Measurements from ENCODE around the gene FAM162B.

Gene FAM162B

DNA sequence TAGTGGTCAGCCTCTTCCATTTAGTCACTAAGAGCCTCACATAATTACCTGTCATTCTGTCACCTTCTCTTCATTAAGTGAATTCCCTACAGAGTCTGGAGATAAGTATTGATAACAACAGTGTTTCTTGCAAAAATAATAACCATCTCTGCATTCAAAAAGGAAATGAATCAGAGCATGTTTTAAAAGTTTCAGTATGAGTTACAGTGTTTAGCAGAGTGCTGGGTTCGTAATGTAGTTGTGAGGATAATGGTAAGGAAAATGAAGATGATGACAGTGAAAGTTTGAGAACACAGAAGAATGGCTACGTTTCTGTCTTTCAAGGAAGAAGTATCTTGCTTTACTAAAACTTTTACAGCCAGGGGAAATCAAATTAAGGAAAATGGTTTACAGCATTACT lies 32.1 kb upstream of the FAM162B start:
- H3K4ac ChIP-seq (ENCODE audit: low read depth, low read length): no peak overlapping the region
- no peak overlapping the region for H3K18ac ChIP-seq (ENCODE audit: low read length)
- H3K79me2 ChIP-seq (ENCODE audit: control insufficient read depth, insufficient read depth, low read length, poor library complexity): no peaks in the 10 kb centered on the region
- DNase-seq: no peak
- H3K4me2 ChIP-seq (ENCODE audit: low read length): no peak overlapping the region
- H3K36me3 ChIP-seq (ENCODE audit: control insufficient read depth in 1 of 2, insufficient read depth in 2 of 2, low read length in 2 of 2): no peaks in the 10 kb centered on the region
- H2BK5ac ChIP-seq (ENCODE audit: low read depth, low read length, poor library complexity): no peak overlapping the region
- H3K4me3 ChIP-seq (ENCODE audit: low read depth, low read length): no peak overlapping the region
- no peak overlapping the region for H4K91ac ChIP-seq (ENCODE audit: low read depth, low read length)
- no peaks in the 10 kb centered on the region for H3K79me1 ChIP-seq (ENCODE audit: low read length)
- no peak overlapping the region for H3K14ac ChIP-seq (ENCODE audit: low read length)
- H3K23ac ChIP-seq (ENCODE audit: low read length): no peak overlapping the region
- no peak overlapping the region for H2BK120ac ChIP-seq (ENCODE audit: insufficient read depth, low read length, poor library complexity)
- no peak overlapping the region for H2AK5ac ChIP-seq (ENCODE audit: low read length)
- no peak overlapping the region for H3K9ac ChIP-seq (ENCODE audit: low read length)
- no peak overlapping the region for H4K8ac ChIP-seq (ENCODE audit: low read depth, low read length)
- no peak overlapping the region for H2AFZ ChIP-seq (ENCODE audit: insufficient read depth, low read length, poor library complexity)
- 100% methylated on average over 1 of the region's 2 CpGs for WGBS (ENCODE audit: extremely low coverage, insufficient coverage, insufficient read length)
- no peaks in the 10 kb centered on the region for H3K4me1 ChIP-seq (ENCODE audit: control insufficient read depth in 1 of 2, insufficient read depth in 2 of 2, low read length in 2 of 2)
- H3K9me3 ChIP-seq (ENCODE audit: insufficient read depth, low read depth, low read length): no peaks in the 10 kb centered on the region
- no peak overlapping the region for H2BK12ac ChIP-seq (ENCODE audit: low read length)
- no peak overlapping the region for H4K12ac ChIP-seq (ENCODE audit: low read depth, low read length)
- no peaks in the 10 kb centered on the region for H3K27me3 ChIP-seq (ENCODE audit: insufficient read depth, low read length)
- H3K27ac ChIP-seq (ENCODE audit: low read depth, low read length): no peak overlapping the region

- Histone ChIP-seq H3K79me1 (ENCODE audit: low read length) (no peaks in the 10 kb centered on the region), H3K4ac (ENCODE audit: low read depth, low read length) (no peak overlapping the region), H2AK5ac (ENCODE audit: low read length) (no peak overlapping the region), H4K8ac (ENCODE audit: low read depth, low read length) (no peak overlapping the region), H4K91ac (ENCODE audit: low read depth, low read length) (no peak overlapping the region), H3K9me3 (ENCODE audit: insufficient read depth, low read depth, low read length) (no peaks in the 10 kb centered on the region), H3K36me3 (ENCODE audit: control insufficient read depth in 1 of 2, insufficient read depth in 2 of 2, low read length in 2 of 2) (no peaks in the 10 kb centered on the region), H2AFZ (ENCODE audit: insufficient read depth, low read length, poor library complexity) (no peak overlapping the region), H3K23ac (ENCODE audit: low read length) (no peak overlapping the region), H3K14ac (ENCODE audit: low read length) (no peak overlapping the region), H3K18ac (ENCODE audit: low read length) (no peak overlapping the region), H3K9ac (ENCODE audit: low read length) (no peak overlapping the region), H4K12ac (ENCODE audit: low read depth, low read length) (no peak overlapping the region), H3K4me2 (ENCODE audit: low read length) (no peak overlapping the region), H2BK5ac (ENCODE audit: low read depth, low read length, poor library complexity) (no peak overlapping the region), H2BK12ac (ENCODE audit: low read length) (no peak overlapping the region), H2BK120ac (ENCODE audit: insufficient read depth, low read length, poor library complexity) (no peak overlapping the region), H3K79me2 (ENCODE audit: control insufficient read depth, insufficient read depth, low read length, poor library complexity) (no peaks in the 10 kb centered on the region), H3K4me3 (ENCODE audit: low read depth, low read length) (no peak overlapping the region), H3K27me3 (ENCODE audit: insufficient read depth, low read length) (no peaks in the 10 kb centered on the region), H3K4me1 (ENCODE audit: control insufficient read depth in 1 of 2, insufficient read depth in 2 of 2, low read length in 2 of 2) (no peaks in the 10 kb centered on the region), H3K27ac (ENCODE audit: low read depth, low read length) (no peak overlapping the region)
- no peak for DNase-seq
- WGBS (ENCODE audit: extremely low coverage, insufficient coverage, insufficient read length): no CpG with 5 or more reads among the region's 3 CpGs
Observed at GRCh38 chr6:116793224-116793623, 27.7 kb upstream of the FAM162B start.

- Histone ChIP-seq H2BK120ac (ENCODE audit: insufficient read depth, low read length, poor library complexity) (no peak overlapping the region), H3K4me2 (ENCODE audit: low read length) (no peak overlapping the region), H3K9ac (ENCODE audit: low read length) (no peak overlapping the region), H3K14ac (ENCODE audit: low read length) (no peak overlapping the region), H3K9me3 (ENCODE audit: insufficient read depth, low read depth, low read length) (no peaks in the 10 kb centered on the region), H2BK12ac (ENCODE audit: low read length) (no peak overlapping the region), H4K91ac (ENCODE audit: low read depth, low read length) (no peak overlapping the region), H3K36me3 (ENCODE audit: control insufficient read depth in 1 of 2, insufficient read depth in 2 of 2, low read length in 2 of 2) (no peaks in the 10 kb centered on the region), H3K4me3 (ENCODE audit: low read depth, low read length) (no peak overlapping the region), H3K23ac (ENCODE audit: low read length) (no peak overlapping the region), H3K27ac (ENCODE audit: low read depth, low read length) (no peak overlapping the region), H3K4ac (ENCODE audit: low read depth, low read length) (no peak overlapping the region), H3K27me3 (ENCODE audit: insufficient read depth, low read length) (no peaks in the 10 kb centered on the region), H4K12ac (ENCODE audit: low read depth, low read length) (no peak overlapping the region), H3K4me1 (ENCODE audit: control insufficient read depth in 1 of 2, insufficient read depth in 2 of 2, low read length in 2 of 2) (no peaks in the 10 kb centered on the region), H3K18ac (ENCODE audit: low read length) (no peak overlapping the region), H2AK5ac (ENCODE audit: low read length) (no peak overlapping the region), H2AFZ (ENCODE audit: insufficient read depth, low read length, poor library complexity) (no peak overlapping the region), H3K79me2 (ENCODE audit: control insufficient read depth, insufficient read depth, low read length, poor library complexity) (no peaks in the 10 kb centered on the region), H3K79me1 (ENCODE audit: low read length) (no peaks in the 10 kb centered on the region), H2BK5ac (ENCODE audit: low read depth, low read length, poor library complexity) (no peak overlapping the region), H4K8ac (ENCODE audit: low read depth, low read length) (no peak overlapping the region)
- no peak for DNase-seq
- no CpG with 5 or more reads among the region's 5 CpGs for WGBS (ENCODE audit: extremely low coverage, insufficient coverage, insufficient read length)
Observed at GRCh38 chr6:116783852-116784251, 18.3 kb upstream of the FAM162B start.

- no peak overlapping the region for H3K4me3 ChIP-seq (ENCODE audit: low read depth, low read length)
- no peaks in the 10 kb centered on the region for H3K79me1 ChIP-seq (ENCODE audit: low read length)
- H2BK120ac ChIP-seq (ENCODE audit: insufficient read depth, low read length, poor library complexity): no peak overlapping the region
- H3K4me2 ChIP-seq (ENCODE audit: low read length): no peak overlapping the region
- no peaks in the 10 kb centered on the region for H3K4me1 ChIP-seq (ENCODE audit: control insufficient read depth in 1 of 2, insufficient read depth in 2 of 2, low read length in 2 of 2)
- no peak overlapping the region for H3K14ac ChIP-seq (ENCODE audit: low read length)
- no peak overlapping the region for H4K91ac ChIP-seq (ENCODE audit: low read depth, low read length)
- no peaks in the 10 kb centered on the region for H3K36me3 ChIP-seq (ENCODE audit: control insufficient read depth in 1 of 2, insufficient read depth in 2 of 2, low read length in 2 of 2)
- no peak overlapping the region for H2BK12ac ChIP-seq (ENCODE audit: low read length)
- H2AK5ac ChIP-seq (ENCODE audit: low read length): no peak overlapping the region
- no peaks in the 10 kb centered on the region for H3K27me3 ChIP-seq (ENCODE audit: insufficient read depth, low read length)
- H2BK5ac ChIP-seq (ENCODE audit: low read depth, low read length, poor library complexity): no peak overlapping the region
- no peak overlapping the region for H3K23ac ChIP-seq (ENCODE audit: low read length)
- no peak overlapping the region for H3K4ac ChIP-seq (ENCODE audit: low read depth, low read length)
- no peak overlapping the region for H2AFZ ChIP-seq (ENCODE audit: insufficient read depth, low read length, poor library complexity)
- no peaks in the 10 kb centered on the region for H3K79me2 ChIP-seq (ENCODE audit: control insufficient read depth, insufficient read depth, low read length, poor library complexity)
- H3K27ac ChIP-seq (ENCODE audit: low read depth, low read length): no peak overlapping the region
- no peak overlapping the region for H3K9ac ChIP-seq (ENCODE audit: low read length)
- DNase-seq: peak in 1 of 2 donors; percentile 74
- no peaks in the 10 kb centered on the region for H3K9me3 ChIP-seq (ENCODE audit: insufficient read depth, low read depth, low read length)
- H4K12ac ChIP-seq (ENCODE audit: low read depth, low read length): no peak overlapping the region
- no peak overlapping the region for H4K8ac ChIP-seq (ENCODE audit: low read depth, low read length)
- WGBS (ENCODE audit: extremely low coverage, insufficient coverage, insufficient read length): no CpG with 5 or more reads among the region's 13 CpGs
- no peak overlapping the region for H3K18ac ChIP-seq (ENCODE audit: low read length)
Observed at GRCh38 chr6:116779573-116780164, 14.2 kb upstream of the FAM162B start.
